Measurements from ENCODE around the gene KRT77.

- TF ChIP-seq POLR2AphosphoS5 (IDR thresholded peaks at IDR 0.05; ENCODE audit: low read depth) = no peak
- TF ChIP-seq CTCF (conservative IDR thresholded peaks at IDR 0.05; ENCODE audit: low read depth in 2 of 2) = no peak
- no peak for TF ChIP-seq EZH2phosphoT487 (IDR thresholded peaks at IDR 0.05; ENCODE audit: unreplicated experiment)
- TF ChIP-seq, protein P1, sequence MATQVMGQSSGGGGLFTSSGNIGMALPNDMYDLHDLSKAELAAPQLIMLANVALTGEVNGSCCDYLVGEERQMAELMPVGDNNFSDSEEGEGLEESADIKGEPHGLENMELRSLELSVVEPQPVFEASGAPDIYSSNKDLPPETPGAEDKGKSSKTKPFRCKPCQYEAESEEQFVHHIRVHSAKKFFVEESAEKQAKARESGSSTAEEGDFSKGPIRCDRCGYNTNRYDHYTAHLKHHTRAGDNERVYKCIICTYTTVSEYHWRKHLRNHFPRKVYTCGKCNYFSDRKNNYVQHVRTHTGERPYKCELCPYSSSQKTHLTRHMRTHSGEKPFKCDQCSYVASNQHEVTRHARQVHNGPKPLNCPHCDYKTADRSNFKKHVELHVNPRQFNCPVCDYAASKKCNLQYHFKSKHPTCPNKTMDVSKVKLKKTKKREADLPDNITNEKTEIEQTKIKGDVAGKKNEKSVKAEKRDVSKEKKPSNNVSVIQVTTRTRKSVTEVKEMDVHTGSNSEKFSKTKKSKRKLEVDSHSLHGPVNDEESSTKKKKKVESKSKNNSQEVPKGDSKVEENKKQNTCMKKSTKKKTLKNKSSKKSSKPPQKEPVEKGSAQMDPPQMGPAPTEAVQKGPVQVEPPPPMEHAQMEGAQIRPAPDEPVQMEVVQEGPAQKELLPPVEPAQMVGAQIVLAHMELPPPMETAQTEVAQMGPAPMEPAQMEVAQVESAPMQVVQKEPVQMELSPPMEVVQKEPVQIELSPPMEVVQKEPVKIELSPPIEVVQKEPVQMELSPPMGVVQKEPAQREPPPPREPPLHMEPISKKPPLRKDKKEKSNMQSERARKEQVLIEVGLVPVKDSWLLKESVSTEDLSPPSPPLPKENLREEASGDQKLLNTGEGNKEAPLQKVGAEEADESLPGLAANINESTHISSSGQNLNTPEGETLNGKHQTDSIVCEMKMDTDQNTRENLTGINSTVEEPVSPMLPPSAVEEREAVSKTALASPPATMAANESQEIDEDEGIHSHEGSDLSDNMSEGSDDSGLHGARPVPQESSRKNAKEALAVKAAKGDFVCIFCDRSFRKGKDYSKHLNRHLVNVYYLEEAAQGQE (IDR thresholded peaks at IDR 0.05; ENCODE audit: unreplicated experiment) = no peak
Measured at GRCh38 chr12:52648012-52648550, 55.2 kb downstream of the KRT77 start.

All from GM23338 (cell line).